Measurements from ENCODE around the gene BICD1. TPM values are rescaled to one million over a fixed set of nuclear protein-coding genes. Genes with fewer than 3 reads are reported as not detected.
"Not testable (repeated sequence)": the region's sequence is repeated elsewhere in the genome, so short reads cannot be mapped to it uniquely, and the experiment has no call there.

BICD1 gene
- total RNA-seq, 1 donor from 2014 or later, result 87.9 TPM

- DNase-seq (ENCODE audit: low spot score), result no peak
- H3K27ac Mint-ChIP-seq (ENCODE audit: unreplicated experiment), result no peak overlapping the region
- peaks cover 4% of the 10 kb centered on the region for H3K36me3 Mint-ChIP-seq (ENCODE audit: low read depth, unreplicated experiment)
- H3K9me3 Mint-ChIP-seq (ENCODE audit: unreplicated experiment), result no peaks in the 10 kb centered on the region
- H3K4me3 Mint-ChIP-seq (ENCODE audit: unreplicated experiment), result no peak overlapping the region
- no peaks in the 10 kb centered on the region for H3K27me3 Mint-ChIP-seq (ENCODE audit: unreplicated experiment)
- TF ChIP-seq CTCF (IDR thresholded peaks at IDR 0.05; ENCODE audit: unreplicated experiment), result no peak
- no peaks in the 10 kb centered on the region for H3K4me1 Mint-ChIP-seq (ENCODE audit: unreplicated experiment)
These were observed 19.3 kb upstream of the BICD1 start for GRCh38 chr12:32087306-32087705.

GRCh38 chr12:32089156-32089555 lies 17.5 kb upstream of the BICD1 start:
- H3K27me3 Mint-ChIP-seq (ENCODE audit: unreplicated experiment), result no peaks in the 10 kb centered on the region
- no peaks in the 10 kb centered on the region for H3K4me1 Mint-ChIP-seq (ENCODE audit: unreplicated experiment)
- H3K9me3 Mint-ChIP-seq (ENCODE audit: unreplicated experiment), result no peaks in the 10 kb centered on the region
- DNase-seq (ENCODE audit: low spot score), result no peak
- H3K36me3 Mint-ChIP-seq (ENCODE audit: low read depth, unreplicated experiment), result peaks cover 4% of the 10 kb centered on the region
- H3K27ac Mint-ChIP-seq (ENCODE audit: unreplicated experiment), result no peak overlapping the region
- no peak overlapping the region for H3K4me3 Mint-ChIP-seq (ENCODE audit: unreplicated experiment)
- TF ChIP-seq CTCF (IDR thresholded peaks at IDR 0.05; ENCODE audit: unreplicated experiment), result no peak

- Mint-ChIP-seq H3K4me1 (ENCODE audit: unreplicated experiment) (no peaks in the 10 kb centered on the region), H3K27me3 (ENCODE audit: unreplicated experiment) (no peaks in the 10 kb centered on the region), H3K4me3 (ENCODE audit: unreplicated experiment) (no peak overlapping the region), H3K27ac (ENCODE audit: unreplicated experiment) (no peak overlapping the region), H3K9me3 (ENCODE audit: unreplicated experiment) (no peaks in the 10 kb centered on the region), H3K36me3 (ENCODE audit: low read depth, unreplicated experiment) (peaks cover 2% of the 10 kb centered on the region)
- no peak for DNase-seq (ENCODE audit: low spot score)
- no peak for TF ChIP-seq CTCF (IDR thresholded peaks at IDR 0.05; ENCODE audit: unreplicated experiment)
These were observed 17.1 kb upstream of the BICD1 start for GRCh38 chr12:32089586-32089985.

- no peak for TF ChIP-seq CTCF (IDR thresholded peaks at IDR 0.05; ENCODE audit: unreplicated experiment)
- no peak for DNase-seq (ENCODE audit: low spot score)
- Mint-ChIP-seq H3K4me1 (ENCODE audit: unreplicated experiment) (peaks cover 6% of the 10 kb centered on the region), H3K36me3 (ENCODE audit: low read depth, unreplicated experiment) (no peaks in the 10 kb centered on the region), H3K27ac (ENCODE audit: unreplicated experiment) (no peak overlapping the region), H3K9me3 (ENCODE audit: unreplicated experiment) (no peaks in the 10 kb centered on the region), H3K27me3 (ENCODE audit: unreplicated experiment) (no peaks in the 10 kb centered on the region), H3K4me3 (ENCODE audit: unreplicated experiment) (no peak overlapping the region)
These were observed 15.0 kb upstream of the BICD1 start for GRCh38 chr12:32091696-32092095.

- H3K27ac Mint-ChIP-seq (ENCODE audit: unreplicated experiment), result no peak overlapping the region
- H3K4me1 Mint-ChIP-seq (ENCODE audit: unreplicated experiment), result peaks cover 6% of the 10 kb centered on the region
- no peak for DNase-seq (ENCODE audit: low spot score)
- H3K36me3 Mint-ChIP-seq (ENCODE audit: low read depth, unreplicated experiment), result no peaks in the 10 kb centered on the region
- H3K4me3 Mint-ChIP-seq (ENCODE audit: unreplicated experiment), result no peak overlapping the region
- H3K27me3 Mint-ChIP-seq (ENCODE audit: unreplicated experiment), result peaks cover 3% of the 10 kb centered on the region
- no peak for TF ChIP-seq CTCF (IDR thresholded peaks at IDR 0.05; ENCODE audit: unreplicated experiment)
- no peaks in the 10 kb centered on the region for H3K9me3 Mint-ChIP-seq (ENCODE audit: unreplicated experiment)
These were observed 8.5 kb upstream of the BICD1 start for GRCh38 chr12:32098112-32098511.

- H3K27ac Mint-ChIP-seq (ENCODE audit: unreplicated experiment); H3K27me3 Mint-ChIP-seq (ENCODE audit: unreplicated experiment); DNase-seq (ENCODE audit: low spot score); H3K4me1 Mint-ChIP-seq (ENCODE audit: unreplicated experiment); H3K4me3 Mint-ChIP-seq (ENCODE audit: unreplicated experiment); H3K36me3 Mint-ChIP-seq (ENCODE audit: low read depth, unreplicated experiment); H3K9me3 Mint-ChIP-seq (ENCODE audit: unreplicated experiment): not testable (repeated sequence)
These were observed 7.4 kb upstream of the BICD1 start for GRCh38 chr12:32099275-32099674.

Data from endothelial cell (in vitro differentiated cells).